Activated gamma-delta T cell treated with Interleukin-2 at 50 U/mL for 16 hours (primary cell): ENCODE results near the gene PAGE2.
"Not testable (repeated sequence)": the region's sequence is repeated elsewhere in the genome, so short reads cannot be mapped to it uniquely, and the experiment has no call there.

Experiments used
- DNase-seq: peaks from one replicate; pipeline ENCODE4 v3.0.0-alpha.2; 2020

The PAGE2 gene

DNA sequence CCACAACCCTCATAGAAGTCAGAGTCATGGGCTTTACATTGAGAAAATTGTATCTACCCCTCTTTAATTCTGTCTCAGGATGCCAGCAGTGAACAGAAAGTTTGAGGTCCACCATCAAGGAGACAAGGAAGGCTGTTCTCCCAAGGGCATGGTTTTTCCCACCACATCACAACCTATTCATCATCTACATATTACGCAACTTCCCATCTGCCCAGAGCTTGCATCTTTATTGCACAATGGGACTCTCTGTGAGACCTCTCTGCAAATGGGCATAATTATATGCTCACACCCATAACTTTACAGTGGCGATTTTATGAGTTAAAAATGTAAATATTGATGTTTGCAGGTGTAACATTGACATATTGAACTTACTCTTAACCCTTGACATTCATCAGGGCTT lies 38.9 kb downstream of the PAGE2 start:
- no peak for DNase-seq

GRCh38 chrX:55129361-55129760 lies 40.5 kb downstream of the PAGE2 start:
- DNase-seq: no peak

DNA sequence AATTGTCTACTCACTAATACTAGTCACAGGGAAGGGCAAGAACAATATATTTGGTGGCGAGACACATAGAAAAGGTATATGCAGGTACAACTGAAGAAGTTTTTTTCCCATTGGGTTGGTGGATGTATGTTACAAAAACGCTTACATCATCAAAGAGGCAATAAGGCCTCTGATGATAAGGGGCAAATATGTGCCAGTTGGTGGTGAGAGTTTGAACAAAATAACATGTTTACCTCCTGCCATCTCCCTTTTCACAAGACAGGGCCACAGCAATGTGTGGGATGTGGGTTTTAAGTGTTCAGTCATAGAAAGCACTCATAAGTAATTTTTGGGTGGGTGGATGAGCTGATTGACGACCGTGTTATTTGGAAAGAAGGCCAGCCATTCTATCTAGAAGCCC lies 41.7 kb downstream of the PAGE2 start:
- DNase-seq: no peak

- DNase-seq: no peak
These were observed 43.6 kb downstream of the PAGE2 start for GRCh38 chrX:55132416-55132815.

- DNase-seq: peak; percentile 9
These were observed 46.4 kb downstream of the PAGE2 start for GRCh38 chrX:55135171-55135570.

- not testable (repeated sequence) for DNase-seq
These were observed 52.0 kb downstream of the PAGE2 start for GRCh38 chrX:55140800-55141199.
